Stimulated activated CD4-positive, alpha-beta T cell treated with anti-CD3 and anti-CD28 coated beads, Interleukin-1b, Interleukin-23, amount 100 ng/mL, for 4 hours (primary cell): ENCODE data around the gene NOC2L.

Experiments
- DNase-seq, 2 donors: peaks; one replicate each; pipeline ENCODE4 v3.0.0-alpha.2; 2020; ENCODE audit warnings: low read depth in 2 of 2

Gene NOC2L

DNA sequence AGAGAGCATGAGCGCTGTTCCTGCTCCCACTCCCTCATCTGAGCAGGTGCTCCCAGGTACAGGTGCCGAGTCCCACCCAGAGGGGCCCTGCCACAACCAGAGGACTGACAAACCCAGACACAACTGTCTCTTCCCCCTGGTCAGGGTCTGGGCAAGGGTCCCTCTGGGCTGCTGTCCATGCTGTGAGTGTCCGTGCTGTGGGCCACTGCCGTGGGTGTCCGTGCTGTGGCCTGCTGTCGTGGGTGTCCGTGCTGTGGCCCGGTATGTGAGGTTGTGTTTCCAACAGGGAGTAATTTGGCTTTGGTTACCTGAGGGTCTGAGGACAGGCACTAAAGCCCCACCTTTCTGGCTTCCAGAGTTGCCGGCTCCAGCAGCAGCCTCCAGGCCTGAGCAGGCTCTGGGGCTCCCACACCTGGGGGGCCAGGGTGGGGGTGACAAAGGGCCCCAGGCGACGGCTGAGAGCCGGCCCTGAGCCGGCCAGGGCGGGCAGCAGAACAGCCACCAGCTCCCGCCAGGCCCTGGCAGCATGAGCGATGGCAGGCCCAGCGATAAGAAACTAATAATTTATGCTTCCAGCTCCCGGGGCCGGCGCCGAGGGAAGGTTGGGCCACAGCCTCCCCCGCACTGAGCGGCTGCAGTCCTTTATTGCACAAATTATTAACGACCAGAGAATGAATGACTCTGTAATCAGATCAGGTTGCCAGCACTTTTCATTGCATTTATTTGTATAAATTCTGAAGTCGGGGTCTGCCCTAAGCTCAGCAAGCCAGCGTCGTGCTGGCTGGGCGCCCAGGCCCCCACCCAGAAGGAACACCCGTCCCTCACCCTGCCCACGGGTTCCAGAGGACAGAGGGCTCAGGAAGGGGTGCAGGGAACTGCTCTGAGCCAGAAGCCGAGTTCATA, 42.6 kb downstream of the NOC2L start:
- no peak for DNase-seq

DNA sequence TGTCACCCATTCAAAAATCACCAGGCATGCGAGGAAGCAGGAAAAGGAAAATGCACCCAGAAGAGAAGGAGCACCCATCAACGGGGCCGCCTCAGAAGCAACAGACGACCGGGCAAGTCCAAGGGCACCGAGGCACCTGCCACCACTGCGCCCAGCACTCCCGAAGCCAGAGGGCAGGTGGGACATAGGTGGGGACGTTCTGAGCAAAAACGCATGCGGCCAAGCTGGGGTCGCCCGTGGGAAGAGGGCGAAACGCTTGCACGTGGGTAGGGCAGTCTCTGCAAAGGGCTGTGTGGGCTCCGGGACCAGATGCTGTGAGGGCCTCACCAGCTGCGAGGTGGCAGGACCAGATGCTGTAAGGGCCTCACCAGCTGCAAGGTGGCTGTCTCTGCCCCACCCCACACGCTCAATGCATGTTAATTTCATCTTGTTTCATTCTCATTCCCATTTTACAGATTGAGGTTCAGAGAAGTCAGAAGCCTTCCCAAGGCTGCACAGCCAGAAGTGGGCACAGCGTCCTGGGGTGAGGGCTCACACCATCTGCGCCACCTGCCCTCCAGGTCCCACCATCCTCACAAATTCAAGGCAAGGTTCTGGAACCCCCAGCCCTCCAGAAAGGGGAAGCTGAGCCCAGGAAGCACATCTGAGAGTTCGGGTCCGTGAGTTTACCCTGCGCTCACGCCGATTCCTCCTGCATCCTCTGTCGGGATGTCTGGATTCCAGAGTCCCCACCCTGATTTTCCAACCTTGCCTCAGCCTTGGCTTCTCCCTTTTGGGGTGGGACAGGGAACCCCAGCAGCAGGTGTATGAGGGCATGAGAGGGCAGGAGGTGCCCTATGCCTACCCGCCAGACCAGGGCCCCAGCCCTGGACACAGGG, 43.5 kb downstream of the NOC2L start:
- DNase-seq, result no peak

- no peak for DNase-seq
Observed at GRCh38 chr1:914891-915280, 44.2 kb downstream of the NOC2L start.

DNA sequence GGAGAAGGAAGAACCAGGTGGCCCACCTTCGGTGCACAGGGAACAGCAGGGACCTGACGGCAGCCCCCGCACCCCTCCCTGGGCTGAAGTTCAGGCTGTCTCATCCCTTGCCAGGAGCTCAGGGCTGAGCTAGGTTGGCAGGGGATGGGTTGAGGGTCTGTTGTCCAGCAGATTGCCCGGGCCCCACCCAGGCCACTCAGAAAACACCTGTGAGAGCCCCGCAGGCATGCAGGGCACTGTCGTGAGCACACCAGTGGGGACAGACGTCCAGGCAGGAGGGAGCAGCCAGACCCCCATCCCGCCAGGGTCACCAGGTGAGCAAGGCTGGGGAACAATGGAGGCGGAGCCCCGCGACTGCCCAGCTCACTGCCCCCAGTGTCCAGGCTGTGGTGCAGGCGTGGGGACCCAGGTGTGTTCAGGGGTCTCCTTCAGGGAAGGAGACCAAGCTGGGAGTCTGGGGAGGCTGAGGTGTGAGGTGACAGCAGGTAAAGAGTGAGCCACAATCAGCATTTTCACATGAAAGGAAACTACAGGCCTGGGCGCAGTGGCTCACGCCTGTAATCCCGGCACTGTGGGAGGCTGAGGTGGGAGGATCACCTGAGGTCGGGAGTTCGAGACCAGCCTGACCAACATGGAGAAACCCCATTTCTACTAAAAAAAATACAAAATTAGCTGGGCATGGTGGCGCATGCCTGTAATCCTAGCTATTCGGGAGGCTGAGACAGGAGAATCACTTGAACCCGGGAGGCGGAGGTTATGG, 44.7 kb downstream of the NOC2L start:
- DNase-seq, result no peak

DNA sequence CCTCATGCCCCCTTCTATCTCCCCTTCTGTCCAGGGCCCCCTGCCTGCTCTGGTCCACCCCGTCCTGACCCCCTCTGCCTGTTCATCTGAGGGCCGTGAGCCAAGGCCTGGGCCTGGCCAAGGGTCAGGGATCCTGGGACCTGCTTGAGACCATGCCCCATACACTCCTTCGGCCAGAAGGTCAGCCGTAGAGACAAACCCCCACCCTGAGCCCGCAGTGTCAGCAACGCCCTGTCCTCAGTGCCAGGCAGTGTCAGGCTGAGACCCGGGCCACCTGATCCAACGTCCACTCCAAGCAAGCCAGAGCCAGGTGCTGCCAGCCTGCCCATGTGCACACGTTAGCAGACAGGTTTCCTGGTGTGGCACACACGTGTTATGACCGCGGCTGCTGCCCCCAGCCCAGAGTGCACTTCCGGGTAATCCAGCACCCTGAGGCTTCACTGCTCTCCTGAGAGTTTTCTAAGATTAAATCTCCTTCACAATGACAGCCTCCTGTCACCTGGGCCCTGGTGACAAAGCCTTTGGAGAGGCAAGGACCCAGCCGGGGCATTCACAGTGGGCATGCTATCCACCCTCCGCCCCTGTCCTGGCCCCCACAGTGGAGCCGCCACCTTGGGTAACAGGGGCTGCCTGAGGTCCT, 45.4 kb downstream of the NOC2L start:
- DNase-seq, result no peak

GRCh38 chr1:912740-913301, 46.2 kb downstream of the NOC2L start:
- DNase-seq, result no peak

- no peak for DNase-seq
Observed at GRCh38 chr1:911875-912739, 46.9 kb downstream of the NOC2L start.

DNA sequence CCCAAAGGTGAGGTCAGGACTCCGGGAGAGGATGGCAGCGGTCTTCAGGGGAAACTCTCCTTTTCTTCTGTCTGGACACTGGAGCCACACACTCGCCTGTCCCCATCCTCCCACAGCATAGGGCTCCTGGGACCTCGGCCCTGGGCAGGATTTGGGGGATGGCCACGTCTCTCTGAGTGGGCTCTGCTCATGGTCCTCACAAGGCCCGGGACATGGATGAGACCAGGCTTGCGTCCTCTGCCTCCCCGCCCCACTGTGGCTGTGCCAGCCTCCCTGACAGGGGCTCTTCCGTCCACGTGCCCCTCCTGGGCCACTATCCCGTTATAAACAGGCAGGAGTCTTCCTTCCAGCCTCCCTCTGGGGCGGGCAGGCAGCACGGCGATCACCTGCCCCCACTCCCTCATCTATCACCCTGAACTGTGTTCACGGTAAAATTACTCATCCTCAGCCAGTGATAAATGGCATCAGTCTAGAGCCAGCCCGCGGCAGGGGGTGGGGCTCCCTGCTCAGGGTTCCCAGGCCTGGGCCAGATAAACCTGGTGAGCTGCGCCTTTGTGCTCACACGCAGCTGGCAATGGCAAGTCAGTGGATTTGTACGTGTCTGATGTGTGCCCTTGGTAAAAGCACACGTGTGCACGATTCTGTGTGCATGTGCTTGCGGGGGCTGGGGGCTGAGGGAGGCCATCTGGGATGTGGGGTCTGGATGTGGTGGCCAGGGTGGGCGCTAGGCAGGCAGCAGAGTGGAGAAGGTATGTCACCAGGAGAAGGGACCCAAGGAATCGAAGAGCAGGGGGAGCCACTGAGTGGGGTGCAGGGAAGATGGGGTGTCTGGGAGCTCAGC, 48.0 kb downstream of the NOC2L start:
- DNase-seq, result no peak

DNA sequence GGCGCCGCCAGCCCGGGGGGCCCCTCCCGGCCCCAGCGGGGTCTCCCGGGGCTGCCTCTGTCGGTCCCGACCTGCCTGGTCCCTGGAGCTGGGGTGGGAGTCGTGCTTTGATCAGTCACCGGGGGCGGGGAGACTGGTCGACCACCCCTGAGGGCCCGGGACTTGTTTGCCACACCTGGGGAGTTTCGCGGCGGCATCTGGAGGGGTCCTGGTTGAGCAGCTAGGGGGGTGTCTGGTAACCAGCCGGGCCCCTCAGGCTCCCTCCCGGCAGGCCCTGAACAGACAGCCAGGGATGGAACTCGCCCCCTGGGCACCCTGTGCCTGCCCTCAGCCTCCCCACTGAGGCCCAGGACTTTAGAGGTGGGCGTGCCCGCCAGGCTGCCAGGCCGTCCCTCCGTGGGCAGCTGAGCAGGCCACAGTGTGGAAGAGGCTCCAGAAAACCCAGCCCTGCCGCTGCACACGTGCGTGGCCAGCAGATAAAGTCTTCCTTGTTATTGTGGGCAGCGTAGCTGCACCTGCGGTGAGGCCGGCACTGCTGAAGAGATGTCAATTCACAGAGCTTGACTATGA, 48.7 kb downstream of the NOC2L start:
- DNase-seq, result no peak

DNA sequence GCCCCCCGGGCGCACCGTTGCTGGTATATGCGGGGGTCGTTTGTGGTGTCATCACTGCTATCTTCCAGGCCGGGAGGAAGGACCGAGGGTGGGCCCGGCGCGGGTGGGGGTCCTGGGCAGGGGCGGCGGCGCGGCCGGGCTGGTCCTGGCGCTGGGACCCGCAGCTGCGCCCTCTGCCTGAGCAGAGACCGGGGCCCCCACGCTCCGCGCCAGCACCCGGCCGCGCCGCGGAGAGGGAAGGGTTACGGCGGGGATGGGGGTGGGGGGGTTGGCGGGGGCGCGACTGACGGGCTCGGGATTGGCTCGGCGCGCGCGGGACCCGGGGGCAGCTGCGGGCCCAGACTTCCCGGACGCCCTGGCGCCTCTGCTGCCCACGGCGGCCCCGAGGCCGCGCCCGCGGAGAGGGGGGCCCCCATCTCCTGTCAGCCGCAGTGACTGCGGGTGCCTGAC, 49.2 kb downstream of the NOC2L start:
- DNase-seq, result no peak

- no peak for DNase-seq
Observed at GRCh38 chr1:908661-909060, 50.4 kb downstream of the NOC2L start.

DNA sequence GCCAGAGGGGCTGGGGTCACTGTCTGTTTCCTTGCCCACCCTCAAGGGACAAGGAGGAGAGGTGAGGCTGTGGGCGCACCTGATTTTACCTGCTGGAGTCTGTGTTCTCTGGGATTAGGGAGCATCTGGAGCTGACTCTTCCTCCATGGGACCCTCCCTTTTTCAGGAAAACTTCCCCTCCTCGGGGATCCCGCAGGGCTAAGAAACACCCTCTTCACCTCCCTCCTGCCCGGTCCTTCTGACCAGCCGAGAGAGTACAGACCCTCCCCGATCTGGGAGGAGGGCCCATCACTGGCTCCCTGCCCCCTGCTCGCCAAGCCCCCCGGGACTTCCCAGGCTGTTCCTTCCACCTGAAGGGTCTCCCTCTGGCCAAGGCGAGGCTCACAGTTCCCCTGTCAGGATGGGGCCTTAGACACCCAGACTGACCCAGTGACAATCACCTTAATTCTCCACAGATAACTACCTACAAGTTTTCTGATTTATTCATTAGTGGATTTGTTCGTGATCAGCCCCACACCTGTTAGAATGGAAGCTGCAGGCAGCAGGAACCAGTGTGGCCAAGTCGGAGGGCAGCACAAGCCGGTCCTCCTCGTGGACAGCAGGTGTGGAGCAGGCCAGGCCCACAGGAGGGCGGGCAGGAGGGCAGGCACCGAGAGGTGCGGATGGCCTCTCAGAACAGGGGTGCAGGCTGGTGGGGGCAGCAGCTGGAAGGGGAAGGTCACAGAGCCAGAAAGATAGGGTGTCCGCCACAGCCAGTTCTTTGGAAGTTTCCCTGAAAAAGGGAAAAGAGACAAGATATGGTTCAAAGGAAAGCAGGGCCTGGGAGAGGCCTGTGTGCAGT, 51.2 kb downstream of the NOC2L start:
- DNase-seq, result no peak

DNA sequence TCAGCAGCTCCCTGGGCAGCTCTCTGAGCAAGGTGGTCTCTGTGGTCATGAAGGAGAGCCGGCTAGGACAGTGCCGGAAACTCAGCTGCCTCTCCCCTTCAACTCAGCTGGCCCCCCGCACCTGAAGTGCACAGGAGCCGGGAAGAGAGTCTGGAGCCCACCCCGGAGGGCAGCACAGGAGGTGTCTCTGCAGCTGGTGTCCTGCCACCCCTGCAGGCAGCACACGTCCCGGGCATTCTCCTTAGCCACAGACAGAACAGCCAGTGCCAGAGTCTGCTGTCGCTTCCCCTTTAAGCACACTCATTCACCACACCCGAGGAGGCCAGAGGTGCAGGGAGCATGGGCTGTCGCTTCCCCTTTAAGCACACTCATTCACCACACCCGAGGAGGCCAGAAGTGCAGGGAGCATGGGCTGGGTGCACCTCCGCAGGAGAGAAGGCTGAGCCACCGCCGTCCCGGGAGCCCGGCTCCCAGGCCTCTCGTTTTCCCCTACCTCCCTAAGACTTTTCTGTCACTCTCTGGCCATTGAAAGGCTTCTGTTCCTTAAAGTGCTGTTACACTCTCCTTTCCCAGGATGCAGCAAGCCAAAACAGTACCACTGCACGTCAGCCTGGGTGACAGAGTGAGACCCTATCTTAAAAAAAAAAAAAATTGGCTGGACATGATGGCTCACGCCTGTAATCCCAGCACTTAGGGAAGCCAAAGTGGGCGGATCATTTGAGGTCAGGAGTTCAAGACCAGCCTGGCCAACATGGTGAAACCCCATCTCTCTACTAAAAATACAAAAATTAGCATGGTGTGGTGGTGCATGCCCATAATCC, 52.2 kb downstream of the NOC2L start:
- no peak for DNase-seq

DNA sequence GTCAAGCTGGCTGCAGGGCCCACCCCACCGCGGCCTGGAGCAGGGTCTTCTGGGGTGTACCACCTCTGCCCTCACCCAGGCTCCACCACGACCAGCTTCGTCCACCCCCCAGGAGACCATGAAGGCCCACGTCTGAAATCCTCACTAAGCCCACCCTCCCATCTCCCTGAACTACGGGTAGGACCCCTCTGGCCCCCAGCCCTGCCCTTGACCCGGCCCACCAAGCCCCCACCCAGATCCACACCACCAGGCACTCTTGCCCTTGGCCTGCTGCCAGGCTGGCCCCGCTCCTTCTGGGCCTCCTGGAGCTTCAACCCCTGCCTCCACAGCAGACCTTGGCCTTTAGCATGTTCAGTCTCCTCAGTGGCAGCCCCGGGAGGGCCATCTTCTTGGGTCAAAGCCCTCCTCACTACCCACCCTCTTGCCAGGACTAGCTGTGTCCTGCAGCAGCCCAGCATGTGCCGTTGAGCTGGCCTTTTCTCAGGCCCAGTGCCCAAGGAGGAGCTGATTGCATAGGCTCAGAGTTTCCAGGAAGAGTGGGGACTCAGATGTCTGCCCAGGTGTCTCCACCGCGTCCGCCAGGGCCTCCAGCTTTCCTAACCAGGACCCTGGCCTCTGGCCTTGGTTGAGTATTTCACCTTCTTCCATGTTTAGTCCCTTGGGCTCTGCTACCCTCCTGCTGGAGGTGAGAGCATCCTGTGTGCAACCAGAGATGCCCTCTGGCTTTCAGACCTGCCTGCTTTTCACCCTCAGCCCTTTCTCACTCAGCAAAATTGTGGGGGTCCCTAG, 53.1 kb downstream of the NOC2L start:
- DNase-seq, result no peak

DNA sequence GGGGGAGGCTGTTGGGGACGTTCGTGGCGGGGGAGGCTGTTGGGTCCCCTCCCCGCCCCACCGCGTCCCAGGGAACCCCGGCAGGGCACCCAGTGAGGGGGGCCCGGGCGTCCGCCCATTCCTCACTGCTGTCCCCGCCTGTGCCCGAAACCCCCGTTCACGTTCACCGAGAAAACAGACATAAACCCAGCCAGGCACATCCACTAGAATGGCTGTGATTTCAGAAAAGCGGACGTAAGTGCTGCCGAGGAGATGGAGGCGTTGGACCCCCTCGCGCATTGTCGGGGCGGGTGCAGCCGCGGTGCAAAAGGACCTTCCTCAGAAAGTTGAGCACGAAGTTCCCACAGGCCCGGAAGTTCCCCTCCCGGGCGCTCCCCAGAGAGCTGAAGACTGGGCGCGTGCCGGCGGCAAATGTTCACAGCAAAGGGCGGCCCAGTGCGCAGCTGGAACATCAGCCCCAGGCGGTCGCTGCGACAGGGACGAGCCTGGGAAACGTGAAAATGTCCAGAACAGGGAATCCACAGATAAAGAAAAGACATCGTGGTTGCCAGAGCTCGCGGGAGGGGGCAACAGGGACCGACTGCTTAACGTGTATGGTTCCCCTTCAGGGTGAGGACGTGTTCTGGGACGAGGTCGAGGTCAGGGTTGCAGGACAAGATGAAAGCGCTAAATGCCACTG, 53.8 kb downstream of the NOC2L start:
- no peak for DNase-seq
